ENCODE results near the gene FGFR1OP2. TPM values are rescaled to one million over a fixed set of nuclear protein-coding genes. Genes with fewer than 3 reads are reported as not detected.

The FGFR1OP2 gene
- total RNA-seq, 1 experiment from 2014 or later = 40.6 TPM

DNA sequence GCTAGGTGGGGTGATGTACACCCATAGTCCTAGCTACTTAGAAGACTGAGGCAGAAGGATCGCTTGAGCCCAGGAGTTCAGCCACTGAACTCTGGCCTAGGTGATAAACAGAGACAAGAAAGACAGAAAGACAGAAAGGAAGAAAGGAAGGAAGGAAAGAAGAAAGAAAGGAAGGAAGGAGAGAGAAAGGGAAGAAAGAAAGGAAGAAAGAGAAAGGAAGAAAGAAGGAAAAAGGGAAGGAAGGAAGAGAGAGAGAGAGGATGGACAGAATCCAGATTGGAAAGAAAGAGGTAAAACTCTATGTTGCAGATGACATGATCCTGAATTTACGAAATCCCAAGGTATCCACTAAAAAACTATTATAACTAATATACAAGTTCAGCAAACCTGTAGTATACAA lies 8.7 kb upstream of the FGFR1OP2 start:
- Mint-ChIP-seq H3K4me3 (ENCODE audit: unreplicated experiment) (no peak overlapping the region), H3K27ac (ENCODE audit: low read depth, unreplicated experiment) (peak overlapping the region; percentile 4), H3K9me3 (ENCODE audit: unreplicated experiment) (peaks cover 7% of the 10 kb centered on the region), H3K27me3 (ENCODE audit: insufficient read depth, unreplicated experiment) (no peaks in the 10 kb centered on the region), H3K36me3 (ENCODE audit: insufficient read depth, unreplicated experiment) (peaks cover 61% of the 10 kb centered on the region), H3K4me1 (ENCODE audit: insufficient read depth, unreplicated experiment) (peaks cover 17% of the 10 kb centered on the region)
- no peak for DNase-seq (ENCODE audit: unreplicated experiment)
- ChIA-PET POLR2A (no interaction called here), CTCF (interaction anchor here (1.0 kb wide), 1 partner anchor 213 kb away, joined by 3 read pairs; no protein-coding TSS in a partner anchor)
- no peak for TF ChIP-seq CTCF (IDR thresholded peaks at IDR 0.05; ENCODE audit: unreplicated experiment)
- intact Hi-C loops (cut with micrococcal nuclease) = no loop called here
- BruUV-seq (replicated peaks) = no TSS peak

DNA sequence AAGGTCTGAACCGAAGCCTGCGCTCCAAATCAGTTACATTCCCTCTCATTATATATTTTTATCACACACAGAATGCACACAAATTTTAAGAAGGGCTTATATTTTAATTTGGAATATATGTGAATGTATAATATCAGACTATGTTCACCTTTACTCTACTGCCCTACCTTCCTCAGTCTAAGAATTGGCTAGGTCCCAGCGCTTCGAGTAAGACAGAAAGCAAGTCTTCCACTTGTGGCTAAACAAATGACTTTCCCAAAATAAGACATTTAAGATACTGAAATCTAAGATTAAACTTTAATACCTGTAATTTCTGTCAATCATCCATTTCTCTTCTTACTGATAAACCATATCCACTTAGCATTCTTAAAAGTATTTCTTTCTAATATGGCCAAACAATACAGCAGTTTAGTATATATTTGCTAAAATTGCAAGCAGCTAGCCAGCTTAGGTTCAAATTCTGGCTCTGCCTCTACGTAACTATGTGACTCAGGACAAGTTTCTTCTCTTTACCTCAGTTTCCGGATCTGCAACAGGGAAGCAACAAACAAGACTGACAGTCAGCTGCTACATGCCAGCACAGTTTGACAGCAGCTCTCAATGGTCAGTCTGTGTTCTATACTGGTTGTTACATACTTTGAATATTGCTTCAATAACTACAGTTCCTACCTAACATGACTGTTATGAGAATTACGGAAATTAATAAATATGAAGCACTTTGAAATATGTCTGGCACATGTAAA lies 2.5 kb upstream of the FGFR1OP2 start:
- Mint-ChIP-seq H3K27ac (ENCODE audit: low read depth, unreplicated experiment) (peak overlapping the region; percentile 67), H3K9me3 (ENCODE audit: unreplicated experiment) (no peaks in the 10 kb centered on the region), H3K27me3 (ENCODE audit: insufficient read depth, unreplicated experiment) (no peaks in the 10 kb centered on the region), H3K4me3 (ENCODE audit: unreplicated experiment) (peak overlapping the region; percentile 91), H3K36me3 (ENCODE audit: insufficient read depth, unreplicated experiment) (peaks cover 20% of the 10 kb centered on the region), H3K4me1 (ENCODE audit: insufficient read depth, unreplicated experiment) (peaks cover 43% of the 10 kb centered on the region)
- CTCF ChIA-PET = interaction anchor here (0.7 to 1.7 kb wide), 4 partner anchors 15 to 368 kb away, joined by 3 read pairs; partner anchors contain the start of gene ITPR2
- intact Hi-C loops (cut with micrococcal nuclease) = loop anchor here (1.0 to 5.0 kb wide), 3 partner anchors 10 to 766 kb away; no protein-coding TSS in a partner anchor
- BruUV-seq (replicated peaks) = no TSS peak
- POLR2A ChIA-PET = interaction anchor here (0.6 to 3.0 kb wide), 8 partner anchors 10 to 877 kb away, joined by 3 to 36 read pairs (median 4); partner anchors contain the start of genes STK38L and TM7SF3
- TF ChIP-seq CTCF (IDR thresholded peaks at IDR 0.05; ENCODE audit: unreplicated experiment) = no peak
- peak; percentile 21 for DNase-seq (ENCODE audit: unreplicated experiment)

DNA sequence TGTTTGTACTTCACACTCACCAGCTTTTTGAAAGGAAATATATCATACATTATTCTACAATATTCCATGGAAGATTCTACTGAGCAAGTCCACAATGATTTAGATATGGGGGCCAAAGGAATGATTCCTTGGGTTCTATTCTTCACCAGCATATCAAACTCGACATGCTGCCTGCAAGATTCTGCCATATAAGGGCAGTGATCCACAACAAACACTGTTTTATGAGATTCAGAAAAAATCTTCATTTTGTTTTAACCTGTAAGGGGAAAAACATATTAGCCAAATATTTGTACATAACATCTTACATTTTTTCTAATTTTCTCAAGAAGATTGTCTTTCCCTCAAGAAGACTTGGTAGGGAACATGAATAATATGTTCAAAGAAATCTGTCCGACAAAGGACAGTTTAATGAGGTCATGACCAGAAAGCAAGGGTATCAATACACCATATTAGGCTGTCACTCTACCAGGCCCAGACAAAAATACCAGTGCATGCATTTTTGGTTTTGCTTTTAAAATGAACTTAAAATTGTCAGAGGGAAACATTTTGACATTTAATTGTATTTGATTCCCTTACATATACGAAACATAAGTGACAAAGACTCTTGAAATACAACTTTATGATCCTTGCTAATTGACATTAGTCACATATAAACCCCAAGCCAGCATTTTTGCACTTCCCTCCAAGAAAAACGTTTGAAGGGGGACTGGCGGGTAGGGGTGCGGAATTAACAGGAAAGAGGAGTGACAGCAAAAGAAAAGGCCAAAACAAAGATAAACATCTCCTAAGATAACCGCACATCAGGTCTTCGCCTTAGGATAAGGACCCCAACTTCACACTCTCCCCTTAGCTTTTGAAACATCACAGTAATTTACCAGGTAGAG lies 1.5 kb upstream of the FGFR1OP2 start:
- peak overlapping the region; percentile 91 for H3K4me3 Mint-ChIP-seq (ENCODE audit: unreplicated experiment)
- H3K4me1 Mint-ChIP-seq (ENCODE audit: insufficient read depth, unreplicated experiment) = peaks cover 45% of the 10 kb centered on the region
- H3K36me3 Mint-ChIP-seq (ENCODE audit: insufficient read depth, unreplicated experiment) = peaks cover 11% of the 10 kb centered on the region
- intact Hi-C loops (cut with micrococcal nuclease) = loop anchor here (1.0 to 5.0 kb wide), 3 partner anchors 308 to 766 kb away; partner anchors contain the start of gene STK38L
- ChIA-PET POLR2A (interaction anchor here (0.6 to 3.0 kb wide), 14 partner anchors 11 to 735 kb away, joined by 3 to 36 read pairs (median 4); partner anchors contain the start of genes STK38L and TM7SF3), CTCF (interaction anchor here (0.8 to 1.7 kb wide), 3 partner anchors 78 to 229 kb away, joined by 3 read pairs; partner anchors contain the start of gene ITPR2)
- no TSS peak for BruUV-seq (replicated peaks)
- DNase-seq (ENCODE audit: unreplicated experiment) = peak; percentile 11
- H3K27ac Mint-ChIP-seq (ENCODE audit: low read depth, unreplicated experiment) = peak overlapping the region; percentile 97
- TF ChIP-seq CTCF (IDR thresholded peaks at IDR 0.05; ENCODE audit: unreplicated experiment) = no peak
- no peaks in the 10 kb centered on the region for H3K9me3 Mint-ChIP-seq (ENCODE audit: unreplicated experiment)
- H3K27me3 Mint-ChIP-seq (ENCODE audit: insufficient read depth, unreplicated experiment) = no peaks in the 10 kb centered on the region
